NCI-H2171 (cell line): ENCODE results near the gene IFTAP.

Experiments used
- DNase-seq: peaks from one replicate; lab custom pipeline; 2025; lab: John Stamatoyannopoulos, UW

The IFTAP gene

DNA sequence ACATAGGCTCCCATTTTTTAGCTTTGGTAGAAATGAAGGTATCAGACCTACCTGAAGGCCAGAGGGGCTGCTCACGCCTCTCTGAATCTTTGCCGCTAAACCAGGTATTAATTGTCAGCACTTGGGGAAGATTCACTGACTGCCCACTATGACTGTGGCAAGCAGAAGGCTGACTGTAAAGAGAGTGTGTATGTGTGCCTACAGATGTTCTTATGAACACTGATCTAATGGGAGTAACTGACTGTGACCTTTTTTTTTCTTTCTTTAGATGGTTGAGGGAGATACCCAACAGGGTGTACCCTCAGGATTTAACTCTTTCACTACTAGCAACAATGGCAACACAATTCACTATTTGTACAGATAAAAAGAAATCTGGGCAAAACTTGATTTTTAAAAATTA is 3.7 kb downstream of the IFTAP start, which contains the start of gene RAG2:
TSS of gene RAG2 (minus strand) at position 186 of the 400 bp plus-strand sequence. CDS start 4,068 bp downstream, outside the sequence.
- no peak for DNase-seq

- DNase-seq: no peak
Measured at GRCh38 chr11:36600180-36600579, 5.9 kb downstream of the IFTAP start.

- no peak for DNase-seq
Measured at GRCh38 chr11:36601155-36601554, 6.9 kb downstream of the IFTAP start.

DNA sequence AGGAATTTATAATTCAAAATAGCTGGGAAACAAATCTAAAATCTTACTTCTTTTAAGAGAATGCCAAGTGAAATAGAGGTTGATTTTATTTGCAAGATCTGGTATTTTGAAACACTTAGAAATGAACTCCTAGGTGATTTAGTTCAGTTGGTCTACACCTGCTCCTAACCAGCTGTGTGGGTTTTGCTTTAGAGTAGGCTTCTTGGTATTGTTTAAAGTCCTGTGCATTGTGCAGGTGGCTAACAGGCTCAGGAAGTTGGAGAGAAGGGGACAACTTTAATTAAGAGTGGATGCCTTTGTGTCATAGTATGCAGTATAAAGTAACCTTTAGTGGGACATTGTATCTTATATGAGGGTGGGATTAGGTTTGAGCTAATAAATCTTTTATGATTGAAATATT is 7.8 kb downstream of the IFTAP start:
- no peak for DNase-seq

DNA sequence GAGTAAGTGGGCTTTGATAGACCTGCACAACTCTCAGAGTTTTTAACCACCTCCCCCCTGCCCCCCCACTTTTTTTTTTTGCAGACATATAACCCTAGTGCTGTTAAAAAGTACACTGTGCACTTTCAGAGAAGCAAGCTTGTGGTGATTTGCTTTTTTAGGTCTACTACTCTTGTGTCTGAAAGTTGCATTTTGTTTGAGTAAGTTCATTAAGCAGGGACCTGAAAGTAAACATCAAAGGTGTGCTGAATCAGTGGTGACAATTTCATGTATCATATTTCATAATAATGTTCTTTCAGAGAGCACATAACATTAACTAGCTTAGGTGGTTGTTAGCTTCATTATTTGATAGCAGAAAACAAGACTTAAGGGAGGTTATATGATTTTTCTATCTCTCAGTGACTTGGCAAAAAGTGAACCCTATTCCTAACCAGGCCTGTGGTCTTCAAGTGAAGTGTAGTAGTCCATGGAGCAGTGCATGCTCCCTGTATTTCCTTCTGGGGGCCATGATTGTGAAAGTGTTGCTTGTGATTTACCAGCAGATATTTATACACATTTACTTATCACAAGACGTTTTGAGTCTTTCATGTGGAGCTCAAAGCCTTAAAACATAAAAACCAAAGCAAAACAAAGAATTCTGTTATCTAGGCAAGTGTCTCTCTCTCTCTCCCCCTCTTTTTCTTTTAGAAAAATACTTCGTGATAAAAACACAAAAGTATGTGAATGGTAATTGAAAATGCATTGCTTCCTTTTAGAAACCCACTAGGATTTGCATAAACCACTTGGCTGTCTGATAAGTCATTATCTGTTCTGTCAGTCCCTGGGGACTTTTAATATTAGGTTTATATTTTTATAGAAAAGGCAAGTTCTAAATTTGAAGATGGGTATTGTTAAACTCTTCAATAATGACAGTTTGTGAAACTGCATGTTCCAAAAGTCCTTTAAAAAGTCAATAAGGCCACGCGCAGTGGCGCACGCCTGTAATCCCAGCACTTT is 11.2 kb downstream of the IFTAP start:
- DNase-seq: no peak

GRCh38 chr11:36608491-36609199 is 14.3 kb downstream of the IFTAP start:
- no peak for DNase-seq

- DNase-seq: no peak
Measured at GRCh38 chr11:36609383-36609782, 15.1 kb downstream of the IFTAP start.

- no peak for DNase-seq
Measured at GRCh38 chr11:36615826-36616225, 21.5 kb downstream of the IFTAP start.

GRCh38 chr11:36617543-36618362 is 23.5 kb downstream of the IFTAP start:
- no peak for DNase-seq

GRCh38 chr11:36618363-36619047 is 24.2 kb downstream of the IFTAP start:
- DNase-seq: no peak

DNA sequence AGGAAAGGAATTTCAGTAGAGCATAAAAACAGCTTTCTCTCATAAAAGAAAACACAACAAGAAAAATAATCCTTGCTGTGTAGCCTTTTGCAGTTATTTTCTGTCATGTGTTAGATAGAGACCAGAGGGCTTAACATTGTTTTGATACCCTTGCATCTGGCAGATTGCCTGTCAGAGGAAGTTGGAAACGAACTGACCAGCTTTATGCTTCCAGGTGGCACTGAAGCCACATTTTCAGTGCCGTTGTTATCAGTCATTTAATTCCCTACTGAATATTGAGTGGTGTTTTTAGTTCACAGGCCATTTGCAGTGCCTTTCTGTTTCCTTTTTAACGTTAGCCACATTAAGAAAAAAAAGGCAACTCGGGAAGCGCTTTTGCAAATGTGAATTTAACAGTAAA is 25.2 kb downstream of the IFTAP start:
- no peak for DNase-seq

GRCh38 chr11:36620246-36620645 is 25.9 kb downstream of the IFTAP start:
- no peak for DNase-seq

GRCh38 chr11:36622431-36623136 is 28.3 kb downstream of the IFTAP start:
- no peak for DNase-seq

DNA sequence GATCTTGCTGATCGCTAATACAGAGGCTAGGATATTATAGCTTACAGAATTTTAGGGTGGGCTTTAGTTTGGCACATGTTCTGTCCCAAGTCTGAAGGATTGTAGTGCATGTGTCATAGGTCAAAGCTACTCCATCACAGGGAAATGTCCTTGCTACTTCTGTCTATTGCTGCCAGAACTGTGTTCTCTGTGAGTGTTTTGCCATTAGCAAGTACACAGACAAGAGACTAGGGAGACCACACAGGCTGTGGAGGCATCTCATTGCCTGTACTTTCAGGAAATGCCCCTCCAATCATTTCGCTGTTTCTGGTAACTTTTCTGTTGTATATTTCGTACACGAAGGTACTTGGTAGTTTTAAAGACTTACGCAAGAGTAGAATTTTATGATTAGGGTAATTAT is 29.2 kb downstream of the IFTAP start:
- no peak for DNase-seq

DNA sequence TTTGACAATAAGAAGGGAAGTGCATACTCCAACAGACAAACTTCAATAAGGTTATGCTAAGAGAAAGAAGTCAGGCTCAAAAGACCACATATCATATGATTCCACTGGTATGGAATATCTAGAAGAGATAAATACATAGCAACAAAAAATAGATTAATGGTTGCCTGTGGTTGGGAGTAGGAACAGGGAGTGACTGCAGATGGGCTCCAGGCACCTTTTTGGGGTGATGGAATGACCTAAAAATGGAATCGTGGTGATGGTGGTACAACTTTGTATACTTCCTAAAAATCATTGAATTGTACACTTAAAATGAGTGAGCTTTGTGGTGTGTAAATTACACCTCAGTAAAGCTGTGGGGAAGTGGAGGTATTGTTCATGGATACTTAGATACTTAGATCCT is 32.7 kb downstream of the IFTAP start:
- no peak for DNase-seq

DNA sequence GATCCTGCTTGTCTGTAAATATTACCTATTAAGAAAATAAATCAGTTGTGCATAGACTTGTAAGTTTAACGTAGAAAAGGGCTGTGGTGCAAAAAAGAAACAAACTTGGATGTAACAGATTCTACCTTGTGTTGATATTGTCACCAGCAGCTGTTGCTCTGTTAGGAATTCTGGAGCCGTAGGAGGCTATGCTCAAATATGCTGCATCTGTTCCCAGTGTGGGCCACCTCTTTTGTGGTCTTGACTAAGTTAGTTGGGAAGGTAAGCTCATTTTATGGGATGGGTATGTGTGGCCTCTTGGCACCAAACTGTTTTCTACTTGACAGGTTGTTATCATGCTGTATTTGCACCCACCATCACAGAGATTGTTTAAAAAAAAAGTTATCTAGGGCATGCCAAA is 33.2 kb downstream of the IFTAP start:
- no peak for DNase-seq

- DNase-seq: no peak
Measured at GRCh38 chr11:36628141-36628540, 33.8 kb downstream of the IFTAP start.

- no peak for DNase-seq
Measured at GRCh38 chr11:36628765-36629244, 34.5 kb downstream of the IFTAP start.

DNA sequence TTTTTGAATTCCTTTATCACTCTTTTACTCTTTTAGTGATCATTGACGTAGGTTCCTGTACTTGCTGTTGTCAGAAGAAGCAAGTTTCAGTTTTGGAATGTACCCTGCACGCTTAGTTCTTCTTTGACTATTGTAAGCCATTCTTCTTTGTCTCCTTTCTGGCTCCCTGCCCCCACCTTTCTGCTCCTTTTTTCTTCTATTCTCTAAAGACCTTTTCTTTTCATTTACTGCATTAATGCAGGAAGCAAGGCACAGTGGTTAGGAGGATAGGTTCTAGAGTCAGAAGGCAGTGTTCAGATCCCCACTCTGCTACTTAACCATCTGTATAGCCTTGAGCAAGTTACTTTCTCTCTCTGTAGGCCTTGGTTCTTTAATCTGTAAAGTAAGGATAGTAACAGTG is 37.5 kb downstream of the IFTAP start:
- no peak for DNase-seq

DNA sequence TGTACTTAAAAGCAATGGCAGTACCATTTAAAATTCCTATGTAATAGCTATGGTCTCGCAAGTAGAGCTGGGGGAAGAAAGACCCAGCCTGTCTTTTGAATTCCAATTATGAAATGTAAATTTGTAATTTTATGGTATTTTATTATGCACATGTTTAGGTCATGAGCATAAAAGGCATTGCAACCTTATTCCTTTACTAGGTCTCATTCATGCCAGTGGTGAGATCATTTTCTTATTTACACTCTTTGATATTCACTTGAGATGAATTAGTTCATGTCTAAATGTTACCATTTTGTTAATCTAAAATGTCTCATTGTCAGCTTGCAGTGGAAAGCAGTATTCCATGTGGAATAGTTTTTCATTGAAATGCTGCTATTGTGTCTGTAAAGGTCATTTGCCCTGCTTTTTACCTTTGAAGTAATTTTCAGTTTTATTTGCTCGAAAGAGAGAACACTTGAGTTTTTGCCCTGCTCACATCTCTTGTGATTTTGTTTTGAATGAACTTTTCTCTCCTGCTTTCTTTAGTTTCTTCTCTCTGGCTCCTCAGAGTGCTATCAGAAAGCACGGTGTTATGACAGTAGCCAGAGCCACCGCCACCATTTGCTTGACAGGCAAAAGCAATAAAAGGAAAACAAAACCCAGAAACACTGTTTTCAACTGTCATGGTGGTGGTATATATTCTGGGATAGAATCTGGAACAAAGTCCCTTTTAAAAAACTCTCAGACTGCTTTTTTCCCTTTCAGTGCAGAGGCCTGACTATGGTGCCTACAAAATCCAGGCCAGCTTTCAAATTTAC is 41.0 kb downstream of the IFTAP start:
- no peak for DNase-seq
